DOHH2 (cell line): ENCODE measurements around the gene DCLRE1C.

Experiments
- H3F3A ChIP-seq: fragments of 200-600 bp; sonication (generic), shearing (Covaris generic); 2 replicates; pipeline ENCODE4 v1.6.0; 2016; ENCODE audit warnings: antibody characterized with exemption, mild to moderate bottlenecking; ENCODE audit not compliant: control insufficient read depth, insufficient read depth
- H3K27ac ChIP-seq: fragments of 200-600 bp; sonication (generic); 2 replicates; pipeline ENCODE4 v1.5.1; 2014; ENCODE audit warnings: low read depth, mild to moderate bottlenecking, low read length, moderate library complexity
- H3K27me3 ChIP-seq: fragments of 200-600 bp; sonication (generic); 2 replicates; pipeline ENCODE4 v1.6.1; 2014; ENCODE audit warnings: mild to moderate bottlenecking, low read length, mixed read lengths; ENCODE audit not compliant: control insufficient read depth
- H3K36me3 ChIP-seq: fragments of 200-600 bp; sonication (generic); 2 replicates; pipeline ENCODE4 v1.6.1; 2014; ENCODE audit warnings: mild to moderate bottlenecking, low read length, moderate library complexity, mixed read lengths; ENCODE audit not compliant: control insufficient read depth
- H3K4me1 ChIP-seq: fragments of 200-600 bp; sonication (generic); 2 replicates; pipeline ENCODE4 v1.6.1; 2014; ENCODE audit warnings: mild to moderate bottlenecking, low read length, mixed read lengths; ENCODE audit not compliant: control insufficient read depth
- H3K4me2 ChIP-seq: fragments of 200-600 bp; sonication (generic); 2 replicates; pipeline ENCODE4 v1.6.0; 2014; ENCODE audit warnings: mild to moderate bottlenecking, low read length, moderate library complexity
- H3K4me3 ChIP-seq: fragments of 200-600 bp; sonication (generic); 2 replicates; pipeline ENCODE4 v1.5.1; 2014; ENCODE audit warnings: mild to moderate bottlenecking, low read length, mixed read lengths
- H3K79me2 ChIP-seq: fragments of 200-600 bp; sonication (generic); 2 replicates; pipeline ENCODE4 v1.6.1; 2014; ENCODE audit warnings: mild to moderate bottlenecking, low read length, mixed read lengths; ENCODE audit not compliant: control insufficient read depth
- H3K9me2 ChIP-seq: fragments of 200-600 bp; sonication (generic); replicated peaks from 2 replicates; pipeline ENCODE4 v1.6.1; 2014; ENCODE audit warnings: mild to moderate bottlenecking, low read length, mixed read lengths; ENCODE audit not compliant: control insufficient read depth
- H3K9me3 ChIP-seq: fragments of 200-600 bp; sonication (generic); 2 replicates; pipeline ENCODE4 v1.6.1; 2014; ENCODE audit warnings: antibody characterized with exemption, low read length, mixed read lengths; ENCODE audit not compliant: control insufficient read depth, insufficient read depth
- H4K20me1 ChIP-seq: fragments of 200-600 bp; sonication (generic); 2 replicates; pipeline ENCODE4 v1.6.0; 2014; ENCODE audit warnings: low read depth, mild to moderate bottlenecking, antibody characterized with exemption, low read length, moderate library complexity; ENCODE audit not compliant: control insufficient read depth, insufficient read depth
- EZH2phosphoT487 ChIP-seq: fragments of 200-600 bp; sonication (generic); IDR thresholded peaks from 2 replicates; pipeline ENCODE4 v1.6.1; 2017; ENCODE audit warnings: borderline replicate concordance, mild to moderate bottlenecking, antibody characterized with exemption, low read length, moderate library complexity, mixed read lengths
- TF ChIP-seq, protein P1 (sequence below): fragments of 200-600 bp; sonication (generic); IDR thresholded peaks from one replicate; pipeline ENCODE4 v1.5.1; 2014; ENCODE audit warnings: antibody characterized with exemption, mild to moderate bottlenecking, low read depth, low read length; ENCODE audit not compliant: poor library complexity, severe bottlenecking

DCLRE1C gene

DNA sequence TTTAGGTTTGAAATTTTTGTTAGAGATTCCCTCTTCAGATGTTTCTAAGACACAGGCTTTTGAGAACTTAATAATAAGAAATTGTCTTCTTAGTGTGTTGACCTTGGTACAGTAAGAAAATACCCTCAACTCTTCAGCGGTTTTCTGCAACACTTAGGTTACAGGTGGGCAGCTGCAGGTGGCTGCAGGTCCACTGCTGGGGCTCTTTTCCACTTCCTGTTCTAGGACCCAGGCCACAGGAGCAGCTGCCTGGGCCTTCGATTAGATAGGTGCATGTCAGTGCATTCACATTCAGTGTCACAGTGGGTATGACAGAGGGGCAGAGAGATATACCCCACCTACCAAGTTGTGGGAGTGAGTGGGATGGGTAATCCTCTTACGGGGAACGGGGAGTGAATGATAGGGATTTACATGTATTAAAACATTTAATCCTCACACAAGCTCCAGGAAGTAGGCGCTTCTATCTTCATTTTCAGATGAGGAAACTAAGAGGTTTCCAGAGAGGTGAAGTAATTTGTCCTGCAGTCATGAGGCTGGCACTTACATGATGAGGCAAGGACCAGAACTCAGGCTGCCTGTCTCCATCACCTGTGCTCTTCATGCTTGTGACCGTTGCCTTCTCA is 95.4 kb downstream of the DCLRE1C start:
- Histone ChIP-seq H3K4me1 (peaks cover 17% of the 10 kb centered on the region), H3K79me2 (no peaks in the 10 kb centered on the region), H4K20me1 (no peaks in the 10 kb centered on the region), H3F3A (0 out of 2 replicates have a peak, but pooled peaks cover 2% of the 10 kb centered on the region), H3K36me3 (peaks cover 76% of the 10 kb centered on the region), H3K27me3 (no peaks in the 10 kb centered on the region), H3K27ac (no peak overlapping the region), H3K4me2 (no peak overlapping the region), H3K4me3 (no peak overlapping the region), H3K9me3 (no peaks in the 10 kb centered on the region), H3K9me2 (no peaks in the 10 kb centered on the region)
- TF ChIP-seq, protein P1, sequence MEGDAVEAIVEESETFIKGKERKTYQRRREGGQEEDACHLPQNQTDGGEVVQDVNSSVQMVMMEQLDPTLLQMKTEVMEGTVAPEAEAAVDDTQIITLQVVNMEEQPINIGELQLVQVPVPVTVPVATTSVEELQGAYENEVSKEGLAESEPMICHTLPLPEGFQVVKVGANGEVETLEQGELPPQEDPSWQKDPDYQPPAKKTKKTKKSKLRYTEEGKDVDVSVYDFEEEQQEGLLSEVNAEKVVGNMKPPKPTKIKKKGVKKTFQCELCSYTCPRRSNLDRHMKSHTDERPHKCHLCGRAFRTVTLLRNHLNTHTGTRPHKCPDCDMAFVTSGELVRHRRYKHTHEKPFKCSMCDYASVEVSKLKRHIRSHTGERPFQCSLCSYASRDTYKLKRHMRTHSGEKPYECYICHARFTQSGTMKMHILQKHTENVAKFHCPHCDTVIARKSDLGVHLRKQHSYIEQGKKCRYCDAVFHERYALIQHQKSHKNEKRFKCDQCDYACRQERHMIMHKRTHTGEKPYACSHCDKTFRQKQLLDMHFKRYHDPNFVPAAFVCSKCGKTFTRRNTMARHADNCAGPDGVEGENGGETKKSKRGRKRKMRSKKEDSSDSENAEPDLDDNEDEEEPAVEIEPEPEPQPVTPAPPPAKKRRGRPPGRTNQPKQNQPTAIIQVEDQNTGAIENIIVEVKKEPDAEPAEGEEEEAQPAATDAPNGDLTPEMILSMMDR: no peak
- TF ChIP-seq EZH2phosphoT487: no peak

DNA sequence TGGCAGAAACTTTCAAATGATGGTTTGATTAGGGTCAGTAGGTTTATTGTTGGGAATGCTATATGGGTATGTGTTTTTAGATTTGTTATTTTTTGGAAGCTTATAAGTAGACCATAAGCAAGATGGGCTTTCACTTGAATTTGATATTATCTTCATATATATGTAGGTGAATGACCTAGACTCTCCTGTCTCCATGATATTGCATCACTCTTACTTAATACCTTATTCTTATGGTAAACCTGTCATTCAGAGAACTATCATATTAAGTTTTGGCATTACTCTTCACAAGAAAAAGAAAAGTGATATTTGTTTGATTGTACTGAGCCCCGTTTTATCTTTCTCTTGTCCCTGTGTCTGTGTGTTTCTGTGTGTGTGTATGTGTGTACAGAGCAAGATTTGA is 98.4 kb downstream of the DCLRE1C start:
- Histone ChIP-seq H3K9me3 (no peaks in the 10 kb centered on the region), H3K4me2 (no peak overlapping the region), H4K20me1 (no peaks in the 10 kb centered on the region), H3K4me3 (no peak overlapping the region), H3K9me2 (no peaks in the 10 kb centered on the region), H3K4me1 (peaks cover 17% of the 10 kb centered on the region), H3K27me3 (no peaks in the 10 kb centered on the region), H3K27ac (no peak overlapping the region), H3K79me2 (no peaks in the 10 kb centered on the region), H3F3A (peaks cover 10% of the 10 kb centered on the region; the same call in 1 of the 2 replicates), H3K36me3 (peaks cover 86% of the 10 kb centered on the region)
- no peak for TF ChIP-seq EZH2phosphoT487
- TF ChIP-seq, protein P1: no peak

GRCh38 chr10:14852236-14852635 is 101.7 kb downstream of the DCLRE1C start:
- no peaks in the 10 kb centered on the region; the same call in 1 of the 2 replicates for H3K79me2 ChIP-seq
- no peak overlapping the region for H3K4me2 ChIP-seq
- no peaks in the 10 kb centered on the region for H3K27me3 ChIP-seq
- no peaks in the 10 kb centered on the region for H3K9me2 ChIP-seq
- no peaks in the 10 kb centered on the region for H4K20me1 ChIP-seq
- H3K4me3 ChIP-seq: no peak overlapping the region
- no peaks in the 10 kb centered on the region for H3K4me1 ChIP-seq
- peaks cover 14% of the 10 kb centered on the region; the same call in 1 of the 2 replicates for H3F3A ChIP-seq
- no peak overlapping the region for H3K27ac ChIP-seq
- H3K36me3 ChIP-seq: peaks cover 76% of the 10 kb centered on the region
- no peaks in the 10 kb centered on the region for H3K9me3 ChIP-seq
- TF ChIP-seq EZH2phosphoT487: no peak
- TF ChIP-seq, protein P1: no peak
